Keratinocyte (primary cell): ENCODE data around the gene UBE3A. TPM values are rescaled to one million over a fixed set of nuclear protein-coding genes. Genes with fewer than 3 reads are reported as not detected.

Experiments
- DNase-seq: peaks from one replicate; pipeline ENCODE4 v3.0.0-alpha.2; 2011; ENCODE audit warnings: low read depth, missing footprints, low spot score
- FAIRE-seq: peaks from 2 replicates; lab custom pipeline; 2011; peaks lifted over from hg19 to GRCh38; lab: Jason Lieb, UNC
- H2AFZ ChIP-seq: 2 replicates; pipeline ENCODE4 v1.6.0; 2012; ENCODE audit warnings: low read length, control low read depth, inconsistent platforms; ENCODE audit not compliant: control insufficient read depth
- H3K27ac ChIP-seq: 2 replicates; pipeline ENCODE4 v1.5.1; 2011; ENCODE audit warnings: low read length; ENCODE audit not compliant: control insufficient read depth, insufficient read depth
- H3K27me3 ChIP-seq: 3 replicates; pipeline ENCODE4 v1.6.0; 2011; ENCODE audit warnings: low read length; ENCODE audit not compliant: control insufficient read depth, insufficient read depth; ENCODE audit errors: extremely low read depth
- H3K36me3 ChIP-seq, 2 experiments: 2 replicates in 1 of 2; 3 replicates in 1 of 2; pipeline ENCODE4 v1.5.1; 2011; ENCODE audit warnings: low read length in 2 of 2, mild to moderate bottlenecking in 1 of 2; ENCODE audit not compliant: control insufficient read depth in 2 of 2, insufficient read depth in 2 of 2; ENCODE audit errors: extremely low read depth in 1 of 2
- H3K4me1 ChIP-seq: 3 replicates; pipeline ENCODE4 v1.5.1; 2011; ENCODE audit warnings: low read length; ENCODE audit not compliant: control insufficient read depth, insufficient read depth; ENCODE audit errors: extremely low read depth
- H3K4me2 ChIP-seq: 3 replicates; pipeline ENCODE4 v1.6.0; 2011; ENCODE audit warnings: low read depth, low read length; ENCODE audit not compliant: control insufficient read depth, insufficient read depth; ENCODE audit errors: extremely low read depth
- H3K4me3 ChIP-seq, 3 experiments: fragments of 200-600 bp in 1 of 3; sonication (generic) in 1 of 3; 2 replicates in 2 of 3; 3 replicates in 1 of 3; pipeline ENCODE4 v1.5.1; 2011 to 2016; ENCODE audit warnings: low read length in 3 of 3, mild to moderate bottlenecking in 3 of 3, control low read depth in 2 of 3, inconsistent platforms in 1 of 3, low read depth in 1 of 3, mixed read lengths in 1 of 3, mixed run types in 1 of 3, moderate library complexity in 1 of 3; ENCODE audit not compliant: control insufficient read depth in 2 of 3, insufficient read depth in 2 of 3; ENCODE audit errors: extremely low read depth in 1 of 3
- H3K79me2 ChIP-seq: 2 replicates; pipeline ENCODE4 v1.6.0; 2012; ENCODE audit warnings: low read length; ENCODE audit not compliant: control insufficient read depth, insufficient read depth
- H3K9ac ChIP-seq: 3 replicates; pipeline ENCODE4 v1.6.0; 2011; ENCODE audit warnings: low read length; ENCODE audit not compliant: control insufficient read depth, insufficient read depth; ENCODE audit errors: extremely low read depth
- H3K9me1 ChIP-seq: 3 replicates; pipeline ENCODE4 v1.6.0; 2011; ENCODE audit warnings: low read length; ENCODE audit not compliant: control insufficient read depth, insufficient read depth; ENCODE audit errors: extremely low read depth
- H3K9me3 ChIP-seq: 2 replicates; pipeline ENCODE4 v1.5.1; 2012; ENCODE audit warnings: low read depth, low read length; ENCODE audit not compliant: control insufficient read depth
- H4K20me1 ChIP-seq: 3 replicates; pipeline ENCODE4 v1.6.0; 2011; ENCODE audit warnings: low read length; ENCODE audit not compliant: control insufficient read depth, insufficient read depth; ENCODE audit errors: extremely low read depth
- CTCF ChIP-seq, 3 experiments: IDR thresholded peaks in 1 of 3; conservative IDR thresholded peaks in 1 of 3; optimal IDR thresholded peaks in 1 of 3; 2 replicates in 2 of 3; 3 replicates in 1 of 3; pipeline versions ENCODE3 to v1.5.1; 2011; ENCODE audit warnings: low read length in 3 of 3, mild to moderate bottlenecking in 3 of 3, moderate library complexity in 2 of 3, control low read depth in 1 of 3, inconsistent platforms in 1 of 3; ENCODE audit not compliant: insufficient read depth in 2 of 3; ENCODE audit errors: extremely low read depth in 1 of 3
- EZH2 ChIP-seq: IDR thresholded peaks from one replicate; pipeline ENCODE4 v1.6.1; 2012; ENCODE audit warnings: inconsistent platforms, mild to moderate bottlenecking, low read length, moderate library complexity
- dilution Hi-C: fragments of 300-500 bp; cut with MboI; formaldehyde crosslinking; loops from one replicate; pipeline ENCODE4 v1.7.0; 2020; ENCODE audit warnings: low sequenced_read_pairs; ENCODE audit not compliant: extremely low pct_ligation_motif_present
- polyA plus RNA-seq, 5 experiments: library from polyadenylated mRNA; depleted of rRNA in 3 of 5; stranded (reverse) in 3 of 5; stranded (forward) in 1 of 5; unstranded in 1 of 5; fragments of >200 nt; gene quantifications; 1 replicate in 1 of 5; 2 replicates in 3 of 5; 3 replicates in 1 of 5; pipeline versions ENCODE4 v1.2.1 to v1.2.3, GENCODE V29; 2011 to 2012; ENCODE audit warnings: missing spikeins in 2 of 5, low read depth in 1 of 5, low replicate concordance in 1 of 5

Gene UBE3A
- polyA plus RNA-seq, 1 donor (not counting 4 experiments of a cell fraction or from before 2014, with no cell fraction given): 45.0 TPM

- FAIRE-seq (peak; percentile 61), DNase-seq (peak; percentile 7)
- Histone ChIP-seq H3K4me3 (no peak overlapping the region), H3K4me2 (peak overlapping the region; percentile 8), H3K9me1 (no peaks in the 10 kb centered on the region), H3K9ac (peak overlapping the region; percentile 6), H3K36me3 (peaks cover 0 to 4% of the 10 kb centered on the region in 2 experiments), H3K9me3 (no peaks in the 10 kb centered on the region), H2AFZ (no peak overlapping the region), H3K79me2 (peaks cover 58% of the 10 kb centered on the region), H3K27me3 (no peaks in the 10 kb centered on the region), H3K27ac (peak overlapping the region; percentile 59), H4K20me1 (peaks cover 2% of the 10 kb centered on the region), H3K4me1 (peaks cover 10% of the 10 kb centered on the region)
- dilution Hi-C loops: no loop called here
- TF ChIP-seq EZH2 (no peak), CTCF (optimal IDR thresholded peaks at IDR 0.05 in 1 of 3, IDR thresholded peaks at IDR 0.05 in 1 of 3, conservative IDR thresholded peaks at IDR 0.05 in 1 of 3; ENCODE audit: extremely low read depth in 1 of 3, insufficient read depth in 2 of 3, low read length in 3 of 3) (no peak)
Observed at GRCh38 chr15:25391971-25392721, 46.7 kb downstream of the UBE3A start.

- FAIRE-seq (peak; percentile 36), DNase-seq (no peak)
- Histone ChIP-seq H2AFZ (no peak overlapping the region), H4K20me1 (no peaks in the 10 kb centered on the region), H3K27me3 (no peaks in the 10 kb centered on the region), H3K9me3 (no peaks in the 10 kb centered on the region), H3K27ac (no peak overlapping the region), H3K9me1 (no peaks in the 10 kb centered on the region), H3K4me3 (no peak overlapping the region), H3K4me2 (no peak overlapping the region), H3K36me3 (no peaks in the 10 kb centered on the region), H3K79me2 (peaks cover 87% of the 10 kb centered on the region), H3K4me1 (no peaks in the 10 kb centered on the region), H3K9ac (no peak overlapping the region)
- no peak for TF ChIP-seq CTCF (optimal IDR thresholded peaks at IDR 0.05 in 1 of 3, IDR thresholded peaks at IDR 0.05 in 1 of 3, conservative IDR thresholded peaks at IDR 0.05 in 1 of 3; ENCODE audit: extremely low read depth in 1 of 3, insufficient read depth in 2 of 3, low read length in 3 of 3)
- TF ChIP-seq EZH2: no peak
- dilution Hi-C loops: no loop called here
Observed at GRCh38 chr15:25385986-25386385, 52.8 kb downstream of the UBE3A start.
